ENCODE data around the gene COPS7A.
A peak's percentile ranks its signal among the peaks of the same experiment; 100 is the strongest.

COPS7A gene

GRCh38 chr12:6752167-6752920 lies 28.5 kb downstream of the COPS7A start:
- DNase-seq: peak; percentile 44

- peak; percentile 93 for DNase-seq
Observed at GRCh38 chr12:6752921-6753771, 29.3 kb downstream of the COPS7A start, which contains the start of gene MLF2. MLF2 (minus strand) TSS chr12:6753141; CDS start chr12:6752334, 807 bp downstream.

GRCh38 chr12:6753772-6754356 lies 30.0 kb downstream of the COPS7A start:
- DNase-seq: no peak

GRCh38 chr12:6754411-6754810 lies 30.6 kb downstream of the COPS7A start:
- no peak for DNase-seq

GRCh38 chr12:6757028-6757690 lies 33.3 kb downstream of the COPS7A start:
- DNase-seq: no peak

- no peak for DNase-seq
Observed at GRCh38 chr12:6758506-6759095, 34.8 kb downstream of the COPS7A start.

- DNase-seq: no peak
Observed at GRCh38 chr12:6759741-6760140, 35.9 kb downstream of the COPS7A start.

- DNase-seq: no peak
Observed at GRCh38 chr12:6763380-6763779, 39.5 kb downstream of the COPS7A start.

- no peak for DNase-seq
Observed at GRCh38 chr12:6764011-6764828, 40.4 kb downstream of the COPS7A start.

- DNase-seq: no peak
Observed at GRCh38 chr12:6765048-6765633, 41.3 kb downstream of the COPS7A start.

GRCh38 chr12:6765634-6766581 lies 42.1 kb downstream of the COPS7A start, which contains the start of gene PTMS:
PTMS (plus strand) TSS chr12:6766363; CDS start chr12:6766706, 343 bp downstream.
- no peak for DNase-seq

- peak; percentile 19 for DNase-seq
Observed at GRCh38 chr12:6766651-6767349, 43.0 kb downstream of the COPS7A start.

- DNase-seq: no peak
Observed at GRCh38 chr12:6767353-6768319, 43.8 kb downstream of the COPS7A start.

- no peak for DNase-seq
Observed at GRCh38 chr12:6768437-6768914, 44.6 kb downstream of the COPS7A start.

- no peak for DNase-seq
Observed at GRCh38 chr12:6768990-6769389, 45.1 kb downstream of the COPS7A start.

- no peak for DNase-seq
Observed at GRCh38 chr12:6769666-6770065, 45.8 kb downstream of the COPS7A start.

- DNase-seq: no peak
Observed at GRCh38 chr12:6770094-6770493, 46.2 kb downstream of the COPS7A start.

- no peak for DNase-seq
Observed at GRCh38 chr12:6770600-6770999, 46.8 kb downstream of the COPS7A start.
